ENCODE measurements around the gene GCNA.

The GCNA gene

DNA sequence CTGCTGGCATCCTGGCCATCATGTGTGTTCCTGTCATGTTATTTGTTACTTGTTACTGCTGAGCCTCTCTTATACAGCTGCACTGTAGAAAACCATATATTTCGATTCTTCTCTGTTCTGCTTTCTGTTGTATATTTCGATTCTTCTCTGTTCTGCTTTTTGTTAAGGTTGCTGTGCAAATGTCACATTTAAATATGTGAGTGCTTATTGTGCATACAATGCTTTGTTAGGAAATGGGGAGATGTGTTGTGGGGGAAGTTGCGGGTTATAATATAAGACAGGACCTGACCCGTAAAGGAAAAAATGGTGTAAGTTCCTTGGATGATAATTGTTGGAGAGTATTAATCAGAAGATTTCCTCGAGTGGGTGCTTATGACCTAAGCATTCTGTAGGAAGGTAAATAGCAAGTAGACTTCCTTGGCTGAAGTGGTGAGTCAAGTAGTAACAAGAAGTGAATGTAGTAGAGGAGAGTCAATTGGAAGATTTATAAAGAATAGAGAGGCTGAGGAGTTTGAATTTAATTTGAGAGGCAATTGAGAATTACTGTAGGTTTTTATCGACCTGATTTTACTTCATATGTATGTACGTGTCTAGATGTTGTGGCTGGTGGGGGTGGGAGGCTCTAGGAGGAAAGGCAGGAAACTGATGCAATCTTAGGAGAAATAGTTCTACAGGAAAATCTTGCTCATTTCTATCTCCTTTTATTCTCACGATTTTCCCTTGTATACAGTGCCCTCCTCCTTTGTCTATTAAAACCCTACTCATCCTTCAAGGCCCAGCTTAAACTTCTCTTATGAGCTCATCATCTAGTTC lies 36.8 kb upstream of the GCNA start:
- no peaks in the 10 kb centered on the region for H3K9me3 Mint-ChIP-seq
- peak overlapping the region in 1 of 3 experiments; percentile 6 for H3K27ac Mint-ChIP-seq
- TF ChIP-seq, protein P1, sequence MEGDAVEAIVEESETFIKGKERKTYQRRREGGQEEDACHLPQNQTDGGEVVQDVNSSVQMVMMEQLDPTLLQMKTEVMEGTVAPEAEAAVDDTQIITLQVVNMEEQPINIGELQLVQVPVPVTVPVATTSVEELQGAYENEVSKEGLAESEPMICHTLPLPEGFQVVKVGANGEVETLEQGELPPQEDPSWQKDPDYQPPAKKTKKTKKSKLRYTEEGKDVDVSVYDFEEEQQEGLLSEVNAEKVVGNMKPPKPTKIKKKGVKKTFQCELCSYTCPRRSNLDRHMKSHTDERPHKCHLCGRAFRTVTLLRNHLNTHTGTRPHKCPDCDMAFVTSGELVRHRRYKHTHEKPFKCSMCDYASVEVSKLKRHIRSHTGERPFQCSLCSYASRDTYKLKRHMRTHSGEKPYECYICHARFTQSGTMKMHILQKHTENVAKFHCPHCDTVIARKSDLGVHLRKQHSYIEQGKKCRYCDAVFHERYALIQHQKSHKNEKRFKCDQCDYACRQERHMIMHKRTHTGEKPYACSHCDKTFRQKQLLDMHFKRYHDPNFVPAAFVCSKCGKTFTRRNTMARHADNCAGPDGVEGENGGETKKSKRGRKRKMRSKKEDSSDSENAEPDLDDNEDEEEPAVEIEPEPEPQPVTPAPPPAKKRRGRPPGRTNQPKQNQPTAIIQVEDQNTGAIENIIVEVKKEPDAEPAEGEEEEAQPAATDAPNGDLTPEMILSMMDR (IDR thresholded peaks at IDR 0.05; ENCODE audit: unreplicated experiment in 3 of 3): no peak
- peaks cover 29% of the 10 kb centered on the region for H3K36me3 Mint-ChIP-seq (ENCODE audit: low read depth)
- H3K27me3 Mint-ChIP-seq (ENCODE audit: low read depth): no peaks in the 10 kb centered on the region
- H3K4me3 Mint-ChIP-seq: no peak overlapping the region
- peaks cover 28% of the 10 kb centered on the region for H3K4me1 Mint-ChIP-seq

DNA sequence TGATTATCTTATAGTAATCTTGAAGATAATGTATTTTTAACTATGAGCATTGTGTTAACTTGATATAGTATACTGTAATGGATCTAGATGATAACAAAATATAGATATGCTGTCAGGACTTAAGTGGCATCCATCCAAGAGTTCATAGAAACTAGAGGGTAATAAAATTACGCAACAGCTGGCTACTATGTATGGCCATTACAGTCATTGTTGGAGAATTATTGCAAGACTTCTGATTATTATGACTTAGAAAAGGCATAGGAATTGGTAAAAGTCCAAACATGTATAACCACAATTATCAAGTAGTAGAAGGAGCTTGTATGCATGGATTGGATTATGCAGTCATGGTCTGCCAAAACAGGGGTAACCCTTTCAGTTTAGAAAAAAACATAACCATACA lies 35.8 kb upstream of the GCNA start:
- Mint-ChIP-seq H3K4me1 (peaks cover 25% of the 10 kb centered on the region), H3K27ac (no peak overlapping the region), H3K4me3 (no peak overlapping the region), H3K36me3 (ENCODE audit: low read depth) (peaks cover 33% of the 10 kb centered on the region), H3K9me3 (no peaks in the 10 kb centered on the region), H3K27me3 (ENCODE audit: low read depth) (no peaks in the 10 kb centered on the region)
- TF ChIP-seq, protein P1 (IDR thresholded peaks at IDR 0.05; ENCODE audit: unreplicated experiment in 3 of 3): no peak

DNA sequence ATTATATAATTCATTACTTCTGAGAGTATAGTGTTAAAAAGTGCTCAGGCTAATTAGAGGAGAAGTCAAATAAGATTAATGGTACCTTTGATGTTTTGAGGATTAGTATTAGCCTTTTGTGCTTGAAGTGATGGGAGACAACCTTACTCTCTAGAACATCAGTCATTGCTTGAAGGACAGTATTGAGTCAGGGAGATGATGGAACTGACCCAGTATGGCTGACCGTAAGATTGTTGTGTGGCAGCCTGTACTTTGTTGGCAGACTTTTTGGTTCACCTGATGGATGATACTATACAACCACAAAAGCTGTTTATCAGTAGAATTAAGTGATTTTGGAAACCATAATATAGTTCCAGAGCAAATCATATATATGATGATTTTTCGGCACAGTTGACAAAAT lies 35.4 kb upstream of the GCNA start:
- H3K4me3 Mint-ChIP-seq: no peak overlapping the region
- H3K9me3 Mint-ChIP-seq: no peaks in the 10 kb centered on the region
- H3K36me3 Mint-ChIP-seq (ENCODE audit: low read depth): peaks cover 36% of the 10 kb centered on the region
- TF ChIP-seq, protein P1 (IDR thresholded peaks at IDR 0.05; ENCODE audit: unreplicated experiment in 3 of 3): no peak
- no peak overlapping the region for H3K27ac Mint-ChIP-seq
- no peaks in the 10 kb centered on the region for H3K27me3 Mint-ChIP-seq (ENCODE audit: low read depth)
- H3K4me1 Mint-ChIP-seq: peaks cover 25% of the 10 kb centered on the region

DNA sequence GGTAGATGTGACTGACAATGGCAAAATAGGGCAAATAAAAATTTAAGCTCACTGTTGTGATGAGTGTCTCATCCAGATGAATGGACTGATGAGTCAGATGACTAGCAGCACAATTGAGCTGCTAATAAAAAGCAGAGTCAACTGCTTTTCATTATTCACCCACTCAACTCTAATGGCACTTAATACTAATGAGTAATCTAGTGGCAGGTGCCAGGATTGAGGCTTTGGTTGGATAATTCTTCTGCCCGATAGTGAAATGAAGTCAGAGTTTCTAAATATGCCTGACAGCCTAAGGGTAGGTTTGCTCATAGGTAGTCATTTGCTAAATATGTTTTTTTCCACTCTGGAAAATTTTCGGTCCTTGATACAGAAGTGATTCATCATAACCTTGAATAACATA lies 34.9 kb upstream of the GCNA start:
- TF ChIP-seq, protein P1 (IDR thresholded peaks at IDR 0.05; ENCODE audit: unreplicated experiment in 3 of 3): no peak
- no peak overlapping the region for H3K4me3 Mint-ChIP-seq
- peaks cover 25% of the 10 kb centered on the region for H3K4me1 Mint-ChIP-seq

DNA sequence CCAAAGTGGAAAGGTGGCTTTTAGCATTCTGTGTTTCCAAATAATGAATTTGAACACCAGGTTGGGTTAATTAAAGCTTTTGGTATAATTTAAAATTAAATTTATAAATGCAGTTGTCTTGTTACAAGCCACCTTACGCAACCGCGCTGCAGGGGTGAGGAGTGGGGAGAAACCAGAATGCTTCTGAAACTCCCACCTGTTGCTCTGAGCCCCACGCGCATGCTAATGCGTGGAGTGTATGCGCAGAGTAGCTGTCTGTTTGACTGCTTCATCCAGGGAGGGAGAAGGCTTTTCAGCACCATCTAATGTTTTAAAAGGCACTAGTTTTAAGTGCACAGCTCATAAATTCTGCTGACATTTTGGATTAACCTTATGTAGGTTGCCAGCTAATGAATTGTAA lies 32.9 kb upstream of the GCNA start:
- Mint-ChIP-seq H3K27ac (no peak overlapping the region), H3K4me3 (no peak overlapping the region), H3K9me3 (no peaks in the 10 kb centered on the region), H3K27me3 (ENCODE audit: low read depth) (no peaks in the 10 kb centered on the region), H3K36me3 (ENCODE audit: low read depth) (peaks cover 43% of the 10 kb centered on the region), H3K4me1 (peaks cover 25% of the 10 kb centered on the region)
- TF ChIP-seq, protein P1 (IDR thresholded peaks at IDR 0.05; ENCODE audit: unreplicated experiment in 3 of 3): no peak

More for the DNA sequence above, 34.9 kb upstream of the GCNA start:
- no peaks in the 10 kb centered on the region for H3K27me3 Mint-ChIP-seq (ENCODE audit: low read depth)
- H3K27ac Mint-ChIP-seq: no peak overlapping the region
- H3K36me3 Mint-ChIP-seq (ENCODE audit: low read depth): peaks cover 41% of the 10 kb centered on the region
- no peaks in the 10 kb centered on the region for H3K9me3 Mint-ChIP-seq

DNA sequence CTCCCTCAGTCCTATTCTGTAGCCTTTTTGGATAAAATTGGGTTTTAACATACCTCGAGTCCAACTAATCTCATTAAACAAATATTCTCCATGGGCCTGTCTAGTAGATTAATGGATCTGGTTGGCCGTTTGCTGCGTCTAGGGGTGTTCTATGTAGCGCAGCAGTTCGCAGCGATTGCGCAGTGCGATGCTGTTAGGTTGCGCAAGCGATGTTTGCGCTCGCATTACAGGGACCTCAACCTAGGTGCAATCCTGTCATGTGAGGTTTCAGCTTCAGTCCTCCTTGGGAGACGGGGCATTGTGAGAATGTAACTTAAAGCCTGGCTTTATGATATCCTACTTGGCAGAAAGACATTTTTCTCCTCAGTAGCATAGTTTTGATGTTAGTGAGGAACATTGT lies 31.4 kb upstream of the GCNA start:
- no peak overlapping the region for H3K4me3 Mint-ChIP-seq
- peaks cover 17% of the 10 kb centered on the region for H3K4me1 Mint-ChIP-seq
- peaks cover 44% of the 10 kb centered on the region for H3K36me3 Mint-ChIP-seq (ENCODE audit: low read depth)
- TF ChIP-seq, protein P1 (IDR thresholded peaks at IDR 0.05; ENCODE audit: unreplicated experiment in 3 of 3): no peak
- H3K9me3 Mint-ChIP-seq: no peaks in the 10 kb centered on the region
- no peaks in the 10 kb centered on the region for H3K27me3 Mint-ChIP-seq (ENCODE audit: low read depth)
- no peak overlapping the region for H3K27ac Mint-ChIP-seq

Data from nephron (organoid).